ENCODE measurements around the gene PCDHA10. TPM values are rescaled to one million over a fixed set of nuclear protein-coding genes. Genes with fewer than 3 reads are reported as not detected.
"Not testable (repeated sequence)": the region's sequence is repeated elsewhere in the genome, so short reads cannot be mapped to it uniquely, and the experiment has no call there.

The PCDHA10 gene, protein sequence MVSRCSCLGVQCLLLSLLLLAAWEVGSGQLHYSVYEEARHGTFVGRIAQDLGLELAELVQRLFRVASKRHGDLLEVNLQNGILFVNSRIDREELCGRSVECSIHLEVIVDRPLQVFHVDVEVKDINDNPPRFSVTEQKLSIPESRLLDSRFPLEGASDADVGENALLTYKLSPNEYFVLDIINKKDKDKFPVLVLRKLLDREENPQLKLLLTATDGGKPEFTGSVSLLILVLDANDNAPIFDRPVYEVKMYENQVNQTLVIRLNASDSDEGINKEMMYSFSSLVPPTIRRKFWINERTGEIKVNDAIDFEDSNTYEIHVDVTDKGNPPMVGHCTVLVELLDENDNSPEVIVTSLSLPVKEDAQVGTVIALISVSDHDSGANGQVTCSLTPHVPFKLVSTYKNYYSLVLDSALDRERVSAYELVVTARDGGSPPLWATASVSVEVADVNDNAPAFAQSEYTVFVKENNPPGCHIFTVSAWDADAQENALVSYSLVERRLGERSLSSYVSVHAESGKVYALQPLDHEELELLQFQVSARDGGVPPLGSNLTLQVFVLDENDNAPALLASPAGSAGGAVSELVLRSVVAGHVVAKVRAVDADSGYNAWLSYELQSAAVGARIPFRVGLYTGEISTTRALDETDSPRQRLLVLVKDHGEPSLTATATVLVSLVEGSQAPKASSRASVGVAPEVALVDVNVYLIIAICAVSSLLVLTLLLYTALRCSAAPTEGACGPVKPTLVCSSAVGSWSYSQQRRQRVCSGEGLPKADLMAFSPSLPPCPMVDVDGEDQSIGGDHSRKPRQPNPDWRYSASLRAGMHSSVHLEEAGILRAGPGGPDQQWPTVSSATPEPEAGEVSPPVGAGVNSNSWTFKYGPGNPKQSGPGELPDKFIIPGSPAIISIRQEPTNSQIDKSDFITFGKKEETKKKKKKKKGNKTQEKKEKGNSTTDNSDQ
- polyA plus RNA-seq (2012; ENCODE audit: low read depth, missing spikeins) = 0.13 TPM

GRCh38 chr5:140855772-140856674, at the start of gene PCDHA10:
Gene PCDHA10 (plus strand): TSS chr5:140855897. CDS start chr5:140856049, 152 bp downstream.
- DNase-seq (ENCODE audit: insufficient read length, low spot score) = no peak
- TF ChIP-seq POLR2A (IDR thresholded peaks at IDR 0.05; ENCODE audit: low read depth, low read length) (no peak), TAF1 (IDR thresholded peaks at IDR 0.05; ENCODE audit: low read depth, low read length) (no peak), SPI1 (IDR thresholded peaks at IDR 0.05; ENCODE audit: low read depth, low read length) (no peak), PAX5 (IDR thresholded peaks at IDR 0.05; ENCODE audit: insufficient read depth, low read length, severe bottlenecking) (no peak), POU2F2 (IDR thresholded peaks at IDR 0.05; ENCODE audit: low read depth, low read length) (no peak), POLR2AphosphoS5 (IDR thresholded peaks at IDR 0.05; ENCODE audit: low read depth, low read length) (no peak)
- FAIRE-seq = no peak

DNA sequence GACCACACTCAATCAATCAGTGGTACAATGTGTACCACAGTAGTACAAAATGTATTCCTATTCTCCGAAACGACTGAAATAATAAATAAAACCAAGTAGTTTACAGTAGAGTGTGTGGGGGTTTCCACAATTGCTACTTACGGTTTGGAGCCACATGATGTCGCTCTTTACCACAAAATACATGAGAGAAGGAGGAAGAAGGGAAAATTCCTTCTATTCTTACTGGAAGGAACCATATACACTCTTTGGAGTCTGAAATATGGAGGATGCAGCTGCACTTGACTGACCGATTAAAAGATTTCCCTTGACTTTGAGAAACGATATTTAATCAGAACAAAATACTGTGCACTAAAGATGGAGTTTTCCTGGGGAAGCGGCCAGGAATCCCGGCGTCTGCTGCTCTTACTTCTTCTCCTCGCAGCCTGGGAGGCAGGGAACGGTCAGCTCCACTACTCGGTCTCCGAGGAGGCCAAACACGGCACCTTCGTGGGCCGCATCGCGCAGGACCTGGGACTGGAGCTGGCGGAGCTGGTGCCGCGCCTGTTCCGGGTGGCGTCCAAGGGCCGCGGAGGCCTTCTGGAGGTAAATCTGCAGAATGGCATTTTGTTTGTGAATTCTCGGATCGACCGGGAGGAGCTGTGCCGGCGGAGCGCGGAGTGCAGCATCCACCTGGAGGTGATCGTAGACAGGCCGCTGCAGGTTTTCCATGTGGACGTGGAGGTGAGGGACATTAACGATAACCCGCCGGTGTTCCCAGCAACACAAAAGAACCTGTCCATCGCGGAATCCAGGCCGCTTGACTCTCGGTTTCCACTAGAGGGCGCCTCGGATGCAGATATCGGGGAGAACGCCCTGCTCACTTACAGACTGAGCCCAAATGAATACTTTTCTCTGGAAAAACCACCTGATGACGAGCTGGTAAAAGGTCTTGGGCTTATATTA, 48.6 kb upstream of the PCDHA10 start, which contains the start of gene PCDHA4:
TSS of gene PCDHA4 (plus strand) at position 235 of the 942 bp plus-strand sequence.
- DNase-seq (ENCODE audit: insufficient read length, low spot score) = no peak
- no peak for TF ChIP-seq POU2F2 (IDR thresholded peaks at IDR 0.05; ENCODE audit: low read depth, low read length)
- TF ChIP-seq POLR2A (IDR thresholded peaks at IDR 0.05; ENCODE audit: low read depth, low read length) = no peak
- TF ChIP-seq TAF1 (IDR thresholded peaks at IDR 0.05; ENCODE audit: low read depth, low read length) = no peak
- TF ChIP-seq SPI1 (IDR thresholded peaks at IDR 0.05; ENCODE audit: low read depth, low read length) = no peak
- no peak for TF ChIP-seq PAX5 (IDR thresholded peaks at IDR 0.05; ENCODE audit: insufficient read depth, low read length, severe bottlenecking)
- TF ChIP-seq POLR2AphosphoS5 (IDR thresholded peaks at IDR 0.05; ENCODE audit: low read depth, low read length) = no peak
- FAIRE-seq = no peak

- not testable (repeated sequence) for FAIRE-seq; DNase-seq (ENCODE audit: insufficient read length, low spot score)
Observed at GRCh38 chr5:140808241-140808888, 47.3 kb upstream of the PCDHA10 start.

DNA sequence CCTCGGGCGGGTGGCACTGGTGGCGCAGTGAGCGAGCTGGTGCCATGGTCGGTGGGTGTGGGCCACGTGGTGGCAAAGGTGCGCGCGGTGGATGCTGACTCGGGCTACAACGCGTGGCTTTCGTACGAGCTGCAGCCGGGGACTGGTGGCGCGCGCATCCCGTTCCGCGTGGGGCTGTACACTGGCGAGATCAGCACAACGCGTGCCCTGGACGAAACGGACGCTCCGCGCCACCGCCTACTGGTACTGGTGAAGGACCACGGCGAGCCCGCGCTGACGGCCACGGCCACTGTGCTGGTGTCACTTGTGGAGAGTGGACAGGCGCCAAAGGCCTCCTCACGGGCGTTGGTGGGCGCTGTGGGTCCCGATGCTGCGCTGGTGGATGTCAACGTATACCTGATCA, 46.8 kb upstream of the PCDHA10 start:
- no peak for TF ChIP-seq SPI1 (IDR thresholded peaks at IDR 0.05; ENCODE audit: low read depth, low read length)
- FAIRE-seq (no peak), DNase-seq (ENCODE audit: insufficient read length, low spot score) (no peak)

DNA sequence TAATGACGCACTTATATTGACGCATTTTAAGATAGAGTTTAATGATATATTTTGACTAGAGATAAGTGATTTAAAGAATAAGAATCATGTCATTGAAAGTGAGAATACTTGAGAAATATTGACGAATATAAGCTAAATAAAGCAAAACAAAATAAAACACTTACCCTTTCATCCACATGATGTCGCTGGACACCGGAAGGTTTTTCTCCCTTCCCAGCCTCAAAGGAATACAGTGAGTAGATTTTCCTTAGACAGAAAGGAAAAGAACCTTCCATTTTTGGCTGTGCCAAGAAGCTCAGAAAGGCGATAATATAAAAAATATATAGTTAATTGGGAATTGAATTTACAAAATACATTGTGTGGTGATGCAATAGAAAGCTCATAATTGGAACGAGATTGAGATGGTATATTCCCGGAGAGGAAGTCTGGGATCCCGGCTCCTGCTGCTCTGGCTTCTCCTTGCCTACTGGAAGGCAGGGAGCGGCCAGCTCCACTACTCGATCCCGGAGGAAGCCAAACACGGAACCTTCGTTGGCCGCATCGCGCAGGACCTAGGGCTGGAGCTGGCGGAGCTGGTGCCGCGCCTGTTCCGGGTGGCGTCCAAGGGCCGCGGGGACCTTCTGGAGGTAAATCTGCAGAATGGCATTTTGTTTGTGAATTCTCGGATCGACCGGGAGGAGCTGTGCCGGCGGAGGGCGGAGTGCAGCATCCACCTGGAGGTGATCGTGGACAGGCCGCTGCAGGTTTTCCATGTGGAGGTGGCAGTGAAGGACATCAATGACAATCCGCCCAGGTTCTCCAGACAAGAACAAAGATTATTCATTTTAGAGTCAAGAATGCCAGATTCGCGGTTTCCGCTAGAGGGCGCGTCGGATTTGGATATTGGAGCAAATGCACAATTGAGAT, 34.1 kb upstream of the PCDHA10 start, which contains the start of gene PCDHA5:
TSS of gene PCDHA5 (plus strand) at position 239 of the 906 bp plus-strand sequence.
- TF ChIP-seq TAF1 (IDR thresholded peaks at IDR 0.05; ENCODE audit: low read depth, low read length) = no peak
- no peak for TF ChIP-seq POLR2AphosphoS5 (IDR thresholded peaks at IDR 0.05; ENCODE audit: low read depth, low read length)
- TF ChIP-seq SPI1 (IDR thresholded peaks at IDR 0.05; ENCODE audit: low read depth, low read length) = no peak
- TF ChIP-seq POU2F2 (IDR thresholded peaks at IDR 0.05; ENCODE audit: low read depth, low read length) = no peak
- TF ChIP-seq PAX5 (IDR thresholded peaks at IDR 0.05; ENCODE audit: insufficient read depth, low read length, severe bottlenecking) = no peak
- TF ChIP-seq POLR2A (IDR thresholded peaks at IDR 0.05; ENCODE audit: low read depth, low read length) = no peak
- FAIRE-seq (no peak), DNase-seq (ENCODE audit: insufficient read length, low spot score) (no peak)

GRCh38 chr5:140822281-140822629, 33.4 kb upstream of the PCDHA10 start:
- DNase-seq (ENCODE audit: insufficient read length, low spot score) = no peak
- no peak for TF ChIP-seq SPI1 (IDR thresholded peaks at IDR 0.05; ENCODE audit: low read depth, low read length)
- TF ChIP-seq TAF1 (IDR thresholded peaks at IDR 0.05; ENCODE audit: low read depth, low read length) = no peak
- TF ChIP-seq POLR2AphosphoS5 (IDR thresholded peaks at IDR 0.05; ENCODE audit: low read depth, low read length) = no peak
- no peak for TF ChIP-seq PAX5 (IDR thresholded peaks at IDR 0.05; ENCODE audit: insufficient read depth, low read length, severe bottlenecking)
- TF ChIP-seq POLR2A (IDR thresholded peaks at IDR 0.05; ENCODE audit: low read depth, low read length) = no peak
- TF ChIP-seq POU2F2 (IDR thresholded peaks at IDR 0.05; ENCODE audit: low read depth, low read length) = no peak
- FAIRE-seq = no peak

DNA sequence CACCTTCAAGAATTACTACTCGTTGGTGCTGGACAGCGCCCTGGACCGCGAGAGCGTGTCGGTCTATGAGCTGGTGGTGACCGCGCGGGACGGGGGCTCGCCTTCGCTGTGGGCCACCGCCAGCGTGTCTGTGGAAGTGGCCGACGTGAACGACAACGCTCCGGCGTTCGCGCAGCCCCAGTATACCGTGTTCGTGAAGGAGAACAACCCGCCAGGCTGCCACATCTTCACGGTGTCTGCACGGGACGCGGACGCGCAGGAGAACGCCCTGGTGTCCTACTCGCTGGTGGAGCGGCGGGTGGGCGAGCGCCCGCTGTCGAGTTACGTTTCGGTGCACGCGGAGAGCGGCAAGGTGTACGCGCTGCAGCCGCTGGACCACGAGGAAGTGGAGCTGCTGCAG, 32.7 kb upstream of the PCDHA10 start:
- FAIRE-seq; DNase-seq (ENCODE audit: insufficient read length, low spot score): not testable (repeated sequence)
